Measurements from ENCODE around the gene SRP68.

SRP68 gene

DNA sequence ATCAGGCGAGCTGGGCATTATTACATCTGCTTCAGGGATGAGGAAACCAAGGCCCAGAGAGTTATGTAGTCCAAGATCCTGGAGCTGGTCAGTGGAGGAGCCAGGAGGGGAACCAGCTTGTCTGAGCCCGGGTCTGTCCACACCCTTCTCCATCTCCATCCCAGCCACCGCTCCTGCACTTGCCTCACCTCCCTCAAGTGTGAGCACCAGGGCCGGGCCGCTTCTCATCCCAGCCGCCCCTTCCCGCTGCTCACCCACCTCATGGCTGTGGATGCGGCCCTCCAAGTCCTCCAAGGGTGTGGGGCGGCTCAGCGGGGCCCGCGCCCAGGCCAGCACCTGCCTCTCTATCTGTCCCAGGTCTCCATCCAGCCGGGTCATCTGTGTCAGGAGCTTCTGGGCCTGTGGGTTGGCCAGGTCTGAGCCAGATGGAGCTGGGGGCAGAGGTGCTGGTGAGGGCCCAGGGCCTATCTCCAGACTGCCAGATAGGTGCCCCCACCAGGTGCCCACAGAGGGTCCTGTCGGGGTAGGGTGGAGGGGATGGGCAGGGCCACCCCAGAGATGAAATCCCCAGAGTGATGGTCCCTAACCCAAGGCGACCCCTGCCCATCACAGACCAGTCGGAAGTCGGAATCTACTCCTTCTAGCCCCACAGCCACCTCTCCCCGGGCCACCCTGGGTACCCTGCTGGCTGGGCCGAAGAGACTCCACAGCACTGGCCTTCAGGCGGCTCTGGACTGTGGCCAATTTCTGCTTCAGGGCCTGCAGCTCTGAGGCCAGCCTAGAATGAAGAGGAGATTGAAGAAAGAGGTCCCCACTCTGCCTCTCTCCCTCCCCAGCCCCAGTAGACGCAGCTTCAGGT lies 54.6 kb downstream of the SRP68 start:
- ATAC-seq (replicated peaks), result no peak
- H3K27ac Mint-ChIP-seq, result no peak overlapping the region
- H3K27me3 Mint-ChIP-seq, result peaks cover 0 to 10% of the 10 kb centered on the region in 2 donors
- H3K36me3 Mint-ChIP-seq, result no peaks in the 10 kb centered on the region
- H3K4me1 Mint-ChIP-seq, result peaks cover 6 to 7% of the 10 kb centered on the region in 2 donors
- DNase-seq, result no peak
- no peaks in the 10 kb centered on the region for H3K9me3 Mint-ChIP-seq
- no peak overlapping the region for H3K4me3 Mint-ChIP-seq

GRCh38 chr17:76014925-76015261 lies 57.4 kb downstream of the SRP68 start:
- no peak overlapping the region for H3K27ac Mint-ChIP-seq
- ATAC-seq (replicated peaks) (no peak), DNase-seq (no peak)
- H3K4me3 Mint-ChIP-seq, result no peak overlapping the region
- H3K36me3 Mint-ChIP-seq, result no peaks in the 10 kb centered on the region
- H3K27me3 Mint-ChIP-seq, result peaks cover 0 to 9% of the 10 kb centered on the region in 2 donors
- H3K4me1 Mint-ChIP-seq, result peaks cover 6 to 7% of the 10 kb centered on the region in 2 donors
- H3K9me3 Mint-ChIP-seq, result no peaks in the 10 kb centered on the region

DNA sequence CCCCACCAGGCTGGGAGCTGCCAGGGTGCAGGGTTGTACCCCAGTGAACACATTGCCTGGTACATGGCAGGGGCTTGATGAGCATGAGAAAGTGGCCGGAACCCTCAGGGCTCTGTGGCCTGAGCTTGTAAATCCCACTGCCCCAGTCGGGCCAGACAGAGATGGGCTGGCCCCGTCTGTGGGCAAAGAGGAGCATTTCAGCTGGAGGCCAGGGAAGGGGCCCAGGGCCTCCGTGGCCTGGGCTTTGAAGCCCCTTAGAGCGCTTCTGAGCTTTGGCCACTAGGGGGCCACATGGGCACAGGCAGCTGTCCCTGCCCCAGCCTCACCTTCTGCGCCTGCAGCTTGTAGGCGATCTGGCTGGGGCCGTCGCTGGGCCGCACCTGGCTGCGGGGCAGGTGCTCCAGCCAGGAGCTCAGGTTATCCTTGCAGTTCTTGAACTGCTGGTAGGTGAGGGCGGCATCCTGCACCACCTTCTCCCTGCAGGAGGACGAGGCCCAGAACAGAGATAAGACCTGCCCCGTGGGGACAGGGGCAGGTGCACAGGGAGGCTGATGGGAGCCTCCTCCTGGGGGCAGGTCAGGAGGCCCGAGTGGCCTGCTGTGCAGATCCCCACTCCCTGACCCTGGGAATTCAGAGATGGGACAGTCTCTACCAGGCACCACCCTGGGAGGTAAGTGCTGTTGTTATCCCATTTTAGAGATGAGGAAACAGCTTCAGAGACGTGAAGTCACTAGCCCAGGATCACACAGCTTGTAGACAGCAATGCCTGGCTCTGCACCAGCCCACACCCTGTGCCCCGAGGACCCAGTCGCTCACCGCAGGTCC lies 58.0 kb downstream of the SRP68 start:
- Mint-ChIP-seq H3K4me3 (no peak overlapping the region), H3K36me3 (no peaks in the 10 kb centered on the region), H3K27ac (peak overlapping the region; percentile 47), H3K9me3 (no peaks in the 10 kb centered on the region), H3K4me1 (peaks cover 6 to 7% of the 10 kb centered on the region in 2 donors), H3K27me3 (peaks cover 0 to 9% of the 10 kb centered on the region in 2 donors)
- peak; percentile 54 for DNase-seq
- ATAC-seq (replicated peaks), result peak; percentile 97 to 99

GRCh38 chr17:76013377-76013932 lies 58.9 kb downstream of the SRP68 start:
- Mint-ChIP-seq H3K27ac (no peak overlapping the region), H3K9me3 (no peaks in the 10 kb centered on the region), H3K4me3 (no peak overlapping the region), H3K36me3 (no peaks in the 10 kb centered on the region), H3K27me3 (peaks cover 0 to 9% of the 10 kb centered on the region in 2 donors), H3K4me1 (peaks cover 6 to 7% of the 10 kb centered on the region in 2 donors)
- no peak for ATAC-seq (replicated peaks)
- no peak for DNase-seq

GRCh38 chr17:76011951-76012350 lies 60.4 kb downstream of the SRP68 start:
- H3K36me3 Mint-ChIP-seq, result no peaks in the 10 kb centered on the region
- no peaks in the 10 kb centered on the region for H3K9me3 Mint-ChIP-seq
- H3K4me1 Mint-ChIP-seq, result peaks cover 6 to 7% of the 10 kb centered on the region in 2 donors
- DNase-seq, result no peak
- no peak overlapping the region for H3K4me3 Mint-ChIP-seq
- no peak for ATAC-seq (replicated peaks)
- H3K27ac Mint-ChIP-seq, result no peak overlapping the region
- H3K27me3 Mint-ChIP-seq, result peaks cover 0 to 9% of the 10 kb centered on the region in 2 donors

GRCh38 chr17:76009969-76010661 lies 62.2 kb downstream of the SRP68 start:
- Mint-ChIP-seq H3K4me1 (peaks cover 8 to 15% of the 10 kb centered on the region in 2 donors), H3K27ac (peak overlapping the region; percentile 42), H3K9me3 (no peaks in the 10 kb centered on the region), H3K36me3 (peaks cover 4 to 11% of the 10 kb centered on the region in 2 donors), H3K27me3 (peaks cover 0 to 9% of the 10 kb centered on the region in 2 donors), H3K4me3 (no peak overlapping the region)
- ATAC-seq (replicated peaks) (no peak), DNase-seq (no peak)

DNA sequence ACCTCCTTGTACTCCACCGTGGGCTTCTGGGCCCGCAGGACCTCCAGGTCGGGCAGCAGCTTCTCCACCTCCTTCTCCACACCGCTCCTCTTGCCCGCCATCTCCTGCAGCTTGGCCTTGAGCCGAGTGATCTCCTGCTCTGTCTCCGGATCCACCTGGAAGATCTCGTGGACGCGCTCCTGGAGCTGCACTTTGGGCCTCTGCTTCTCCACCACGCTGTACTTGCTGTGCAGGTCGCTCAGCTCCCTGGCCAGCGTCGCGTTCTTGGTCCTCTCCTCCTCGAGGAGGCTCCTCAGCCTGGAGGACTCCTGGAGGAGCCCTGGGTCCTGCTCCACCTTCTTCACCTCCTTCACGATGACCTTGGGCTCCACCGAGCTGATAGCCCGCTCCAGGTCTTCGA lies 62.9 kb downstream of the SRP68 start:
- Mint-ChIP-seq H3K4me1 (peaks cover 8 to 14% of the 10 kb centered on the region in 2 donors), H3K9me3 (no peaks in the 10 kb centered on the region), H3K27ac (peak overlapping the region; percentile 42), H3K36me3 (peaks cover 4 to 16% of the 10 kb centered on the region in 2 donors), H3K4me3 (no peak overlapping the region), H3K27me3 (peaks cover 0 to 9% of the 10 kb centered on the region in 2 donors)
- DNase-seq, result no peak
- ATAC-seq (replicated peaks), result no peak

DNA sequence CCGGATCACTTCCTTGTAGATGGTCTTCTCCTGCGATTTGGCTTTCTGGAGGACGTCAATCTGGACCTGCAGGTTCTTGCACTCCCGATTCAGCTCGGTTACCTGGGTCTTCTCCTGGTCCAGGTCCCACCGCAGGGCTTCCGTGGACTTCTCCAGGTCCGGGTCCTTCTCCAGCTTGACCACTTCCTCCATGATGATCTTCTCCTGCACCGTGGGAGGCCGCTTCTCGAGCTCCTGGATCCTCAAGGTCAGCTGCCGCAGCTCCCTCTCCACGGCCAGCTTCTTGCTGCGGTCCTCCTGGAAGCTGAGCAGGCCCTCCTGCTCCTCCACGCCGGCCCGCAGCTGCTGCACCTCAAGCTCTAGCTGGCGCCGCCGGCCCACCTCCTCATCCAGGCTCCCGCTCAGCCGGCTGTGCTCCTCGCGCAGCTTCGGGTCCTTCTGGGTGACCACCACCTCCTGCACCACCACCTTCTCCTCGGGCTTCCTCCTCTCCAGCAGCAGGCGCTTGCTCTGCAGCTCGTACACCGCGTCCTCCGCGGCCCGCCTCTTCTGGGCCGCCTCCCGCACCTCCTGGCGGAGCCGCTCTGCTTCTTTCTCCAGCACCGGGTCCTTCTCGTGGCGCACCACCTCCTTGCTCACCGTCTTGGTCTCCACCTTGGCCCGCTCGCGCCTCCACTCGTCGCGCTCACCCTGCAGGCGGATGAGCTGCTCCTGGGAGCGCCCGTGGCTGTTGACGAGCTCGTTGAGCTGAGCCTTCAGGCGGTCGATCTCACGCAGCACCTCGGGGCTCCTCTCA lies 63.5 kb downstream of the SRP68 start:
- H3K9me3 Mint-ChIP-seq, result no peaks in the 10 kb centered on the region
- H3K4me1 Mint-ChIP-seq, result peaks cover 2 to 8% of the 10 kb centered on the region in 2 donors
- H3K27ac Mint-ChIP-seq, result no peak overlapping the region
- DNase-seq, result no peak
- no peak overlapping the region for H3K4me3 Mint-ChIP-seq
- peaks cover 4 to 16% of the 10 kb centered on the region in 2 donors for H3K36me3 Mint-ChIP-seq
- H3K27me3 Mint-ChIP-seq, result peaks cover 0 to 3% of the 10 kb centered on the region in 2 donors
- no peak for ATAC-seq (replicated peaks)

DNA sequence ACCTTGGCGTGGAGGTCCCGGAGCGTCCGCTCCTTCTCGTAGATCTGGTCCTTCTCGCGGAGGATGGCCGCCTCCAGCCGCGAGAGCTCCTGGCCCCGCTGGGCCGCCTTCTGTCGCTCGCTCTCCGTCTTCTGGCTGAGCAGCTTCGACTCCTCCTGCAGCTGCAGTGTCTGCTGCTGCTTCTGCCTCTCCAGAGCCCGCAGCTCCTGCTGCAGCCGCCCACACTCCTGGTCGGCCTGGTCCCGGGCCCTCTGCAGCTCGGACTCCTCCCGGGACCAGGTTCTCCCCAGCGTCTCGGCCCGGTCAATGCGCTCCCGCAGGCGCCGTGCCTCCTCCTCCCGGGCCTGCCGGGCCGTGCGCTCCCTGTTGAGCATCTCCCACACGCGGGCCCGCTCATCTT lies 64.1 kb downstream of the SRP68 start:
- H3K27me3 Mint-ChIP-seq, result no peaks in the 10 kb centered on the region
- DNase-seq, result no peak
- no peak overlapping the region for H3K27ac Mint-ChIP-seq
- no peaks in the 10 kb centered on the region for H3K9me3 Mint-ChIP-seq
- peaks cover 2 to 8% of the 10 kb centered on the region in 2 donors for H3K4me1 Mint-ChIP-seq
- ATAC-seq (replicated peaks), result no peak
- no peak overlapping the region for H3K4me3 Mint-ChIP-seq
- H3K36me3 Mint-ChIP-seq, result peaks cover 4 to 16% of the 10 kb centered on the region in 2 donors

DNA sequence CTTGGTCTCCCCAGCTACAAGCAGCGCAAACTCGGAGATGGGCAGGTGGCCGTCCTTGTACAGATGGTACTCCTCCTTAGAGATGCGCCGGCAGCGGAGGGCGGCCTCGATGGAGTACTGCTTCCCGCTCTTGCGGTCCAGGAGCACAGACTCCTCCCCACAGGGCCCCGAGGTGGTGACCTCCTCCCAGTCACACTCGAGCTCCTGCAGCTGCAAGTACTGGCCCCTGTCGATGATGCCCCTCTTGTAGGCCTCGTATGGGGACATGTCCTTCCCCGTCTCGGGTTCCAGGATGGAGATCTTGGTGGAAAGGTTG lies 64.5 kb downstream of the SRP68 start:
- DNase-seq (no peak), ATAC-seq (replicated peaks) (no peak)
- H3K27ac Mint-ChIP-seq, result no peak overlapping the region
- peaks cover 4 to 16% of the 10 kb centered on the region in 2 donors for H3K36me3 Mint-ChIP-seq
- H3K4me1 Mint-ChIP-seq, result peaks cover 2 to 8% of the 10 kb centered on the region in 2 donors
- H3K4me3 Mint-ChIP-seq, result no peak overlapping the region
- no peaks in the 10 kb centered on the region for H3K27me3 Mint-ChIP-seq
- H3K9me3 Mint-ChIP-seq, result no peaks in the 10 kb centered on the region

DNA sequence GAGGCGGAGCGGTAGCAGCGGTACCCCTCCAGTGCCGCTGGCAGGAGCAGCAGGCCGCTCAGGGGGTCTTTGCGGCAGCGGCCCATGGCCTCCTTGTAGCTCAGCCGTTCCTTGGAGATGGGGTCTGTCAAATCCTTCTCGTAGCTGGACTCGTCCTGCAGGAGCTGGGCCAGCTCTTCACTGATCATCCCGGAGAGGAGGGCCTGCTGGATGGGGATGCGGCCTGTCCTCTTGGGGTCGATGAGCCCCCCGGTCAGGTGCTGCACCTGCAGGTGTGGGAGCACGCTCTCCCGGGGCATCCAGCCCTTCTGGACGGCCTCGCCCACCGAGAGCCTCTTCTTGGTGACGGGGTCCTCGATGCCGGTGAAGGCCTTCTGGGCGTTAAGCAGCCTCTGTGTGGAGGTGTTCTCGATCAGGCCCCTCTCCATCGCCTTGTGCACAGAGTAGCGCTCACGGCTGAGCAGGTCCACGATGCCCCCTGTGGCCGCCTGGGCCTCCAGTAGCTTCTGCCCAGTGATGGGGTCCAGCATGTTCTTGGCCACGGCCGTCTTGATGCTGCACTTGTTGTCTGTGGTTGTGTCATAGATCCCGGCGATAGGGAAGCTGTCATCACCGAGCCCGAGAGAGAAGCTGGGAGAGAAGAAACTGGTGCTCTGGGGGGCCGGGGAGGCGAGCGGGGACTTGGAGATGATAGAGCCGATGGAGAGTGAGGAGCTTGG lies 65.0 kb downstream of the SRP68 start:
- no peaks in the 10 kb centered on the region for H3K9me3 Mint-ChIP-seq
- H3K27me3 Mint-ChIP-seq, result no peaks in the 10 kb centered on the region
- peaks cover 2 to 8% of the 10 kb centered on the region in 2 donors for H3K4me1 Mint-ChIP-seq
- H3K4me3 Mint-ChIP-seq, result no peak overlapping the region
- ATAC-seq (replicated peaks), result no peak
- peaks cover 7 to 16% of the 10 kb centered on the region in 2 donors for H3K36me3 Mint-ChIP-seq
- H3K27ac Mint-ChIP-seq, result no peak overlapping the region
- no peak for DNase-seq

DNA sequence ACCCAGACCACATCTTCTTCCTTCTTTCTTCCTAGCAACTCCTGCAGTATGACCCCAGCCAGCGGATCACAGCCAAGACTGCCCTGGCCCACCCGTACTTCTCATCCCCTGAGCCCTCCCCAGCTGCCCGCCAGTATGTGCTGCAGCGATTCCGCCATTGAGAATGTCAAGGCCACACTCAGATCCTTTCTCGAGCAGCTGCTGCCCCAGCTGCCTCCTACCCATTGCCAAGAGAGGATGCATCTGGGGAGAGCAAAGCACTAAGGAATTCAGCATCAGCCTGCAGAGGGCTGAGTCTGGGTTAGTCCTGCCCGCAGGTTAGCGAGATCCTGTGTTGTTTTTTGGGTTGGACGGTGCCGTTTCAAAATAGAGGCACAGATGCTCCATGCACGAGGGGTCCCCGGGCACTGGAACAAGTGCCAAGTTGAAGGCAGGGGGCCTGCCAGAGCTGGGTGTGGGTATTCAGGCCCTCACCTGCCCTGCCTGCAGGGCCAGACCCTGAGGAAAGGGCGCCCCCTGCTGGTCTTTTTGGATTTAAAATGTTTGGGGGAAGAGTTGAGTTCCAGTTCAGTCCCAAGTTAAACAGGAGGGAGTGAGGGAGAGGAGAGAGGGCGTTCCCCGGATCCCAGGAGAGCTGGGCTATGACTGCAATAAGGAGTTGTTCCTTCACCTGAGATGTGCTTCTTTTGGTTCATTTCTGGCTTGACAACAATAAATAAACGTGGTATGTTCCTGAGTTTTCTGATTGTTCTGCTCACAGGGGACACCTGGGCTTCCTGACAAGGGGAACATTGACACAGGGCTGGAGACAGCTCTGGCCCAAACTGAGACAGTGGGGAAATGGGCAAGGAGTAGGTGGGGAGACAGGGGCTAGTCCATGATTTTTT lies 66.8 kb downstream of the SRP68 start:
- DNase-seq, result peak; percentile 64
- Mint-ChIP-seq H3K9me3 (no peaks in the 10 kb centered on the region), H3K27ac (peak overlapping the region; percentile 21), H3K27me3 (no peaks in the 10 kb centered on the region), H3K36me3 (peaks cover 9 to 16% of the 10 kb centered on the region in 2 donors), H3K4me1 (peaks cover 2 to 8% of the 10 kb centered on the region in 2 donors), H3K4me3 (no peak overlapping the region)
- peak; percentile 79 to 83 for ATAC-seq (replicated peaks)
